ENCODE results near the gene PDK2. TPM values are rescaled to one million over a fixed set of nuclear protein-coding genes. Genes with fewer than 3 reads are reported as not detected.

PDK2 gene
- total and polyA plus RNA-seq, 9 of the 15 experiments (the other 6 are each of a cell fraction or from before 2014, with no cell fraction given), result 0.03 to 2.5 (median 1.4) TPM

DNA sequence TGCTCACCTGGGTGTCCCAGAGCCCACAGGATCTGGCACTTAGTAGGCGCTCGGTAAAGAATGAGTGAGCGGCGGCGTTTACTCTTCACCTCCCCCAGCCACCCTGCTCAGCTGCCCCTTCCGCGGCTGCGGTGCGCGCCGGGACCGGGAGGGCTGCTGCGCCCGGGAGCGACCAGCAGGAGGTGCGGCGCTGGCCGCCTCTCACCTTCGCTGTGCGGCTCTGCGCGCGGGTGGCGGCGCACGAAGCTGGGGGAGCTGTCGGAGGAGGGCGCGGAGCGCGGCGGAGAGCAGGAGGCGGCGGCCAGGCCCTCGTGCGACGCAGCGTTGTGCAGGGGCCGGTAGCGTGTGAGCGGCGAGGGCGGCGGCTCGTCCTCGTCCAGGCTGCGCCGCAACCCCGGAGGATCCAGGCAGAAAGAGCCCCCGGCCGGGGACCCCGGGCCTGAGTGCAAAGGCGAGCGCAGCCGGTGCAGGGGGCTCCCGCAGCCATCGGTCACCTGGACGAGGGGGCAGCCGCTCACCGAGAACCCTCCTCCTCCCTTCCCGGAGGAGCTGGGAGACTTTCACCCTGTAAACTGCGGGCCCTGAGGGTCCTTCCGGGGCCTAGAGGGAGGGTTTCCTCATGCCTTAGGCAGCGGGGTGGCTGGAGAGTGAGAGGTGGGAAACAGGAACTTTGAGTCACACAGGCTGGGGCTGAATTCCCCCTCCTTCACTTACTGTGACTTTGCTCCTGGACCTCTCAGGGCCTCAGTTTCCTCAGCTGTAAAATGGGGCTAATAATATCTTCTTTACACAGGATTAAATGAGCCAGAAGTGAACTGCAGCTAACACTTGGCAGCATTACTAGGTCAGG lies 22.3 kb downstream of the PDK2 start (continued):
- TF ChIP-seq, protein P1, sequence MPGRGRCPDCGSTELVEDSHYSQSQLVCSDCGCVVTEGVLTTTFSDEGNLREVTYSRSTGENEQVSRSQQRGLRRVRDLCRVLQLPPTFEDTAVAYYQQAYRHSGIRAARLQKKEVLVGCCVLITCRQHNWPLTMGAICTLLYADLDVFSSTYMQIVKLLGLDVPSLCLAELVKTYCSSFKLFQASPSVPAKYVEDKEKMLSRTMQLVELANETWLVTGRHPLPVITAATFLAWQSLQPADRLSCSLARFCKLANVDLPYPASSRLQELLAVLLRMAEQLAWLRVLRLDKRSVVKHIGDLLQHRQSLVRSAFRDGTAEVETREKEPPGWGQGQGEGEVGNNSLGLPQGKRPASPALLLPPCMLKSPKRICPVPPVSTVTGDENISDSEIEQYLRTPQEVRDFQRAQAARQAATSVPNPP (IDR thresholded peaks at IDR 0.05; ENCODE audit: borderline replicate concordance, insufficient read depth, insufficient read length), result no peak
- TF ChIP-seq TAL1 (IDR thresholded peaks at IDR 0.05) (no peak), YY1 (IDR thresholded peaks at IDR 0.05; ENCODE audit: borderline replicate concordance in 1 of 3, control insufficient read depth in 1 of 3, extremely low read depth in 1 of 3, insufficient read depth in 3 of 3, insufficient read length in 1 of 3, insufficient replicate concordance in 2 of 3, low read depth in 1 of 3, low read length in 2 of 3) (peak in 2 of 3 experiments; percentile 20 to 45), BRCA1 (IDR thresholded peaks at IDR 0.05) (no peak), BRCA1 (CRISPR knock-in tag; IDR thresholded peaks at IDR 0.05) (no peak), NFIX (CRISPR knock-in tag; IDR thresholded peaks at IDR 0.05; ENCODE audit: low read depth) (no peak), SMARCA4 (IDR thresholded peaks at IDR 0.05) (no peak), NEUROD1 (IDR thresholded peaks at IDR 0.05; ENCODE audit: borderline replicate concordance, low read depth, low read length, partially characterized antibody) (no peak), FOXM1 (IDR thresholded peaks at IDR 0.05; ENCODE audit: low read depth) (no peak), FOXM1 (CRISPR knock-in tag; IDR thresholded peaks at IDR 0.05; ENCODE audit: low read depth) (no peak), ZNF551 (CRISPR knock-in tag; IDR thresholded peaks at IDR 0.05) (no peak), PRMT5 (CRISPR knock-in tag; IDR thresholded peaks at IDR 0.05) (no peak), SRSF9 (IDR thresholded peaks at IDR 0.05; ENCODE audit: borderline replicate concordance, low read depth, low read length) (no peak), TEAD4 (IDR thresholded peaks at IDR 0.05; ENCODE audit: low read length) (no peak), TEAD4 (CRISPR knock-in tag; IDR thresholded peaks at IDR 0.05; ENCODE audit: borderline replicate concordance) (no peak), MCM7 (IDR thresholded peaks at IDR 0.05) (no peak), ZNF134 (CRISPR knock-in tag; conservative IDR thresholded peaks at IDR 0.05) (no peak), ZFPM2 (CRISPR knock-in tag; IDR thresholded peaks at IDR 0.05) (no peak), KLF1 (tag; IDR thresholded peaks at IDR 0.05) (no peak)
- TF ChIP-seq, protein P2, sequence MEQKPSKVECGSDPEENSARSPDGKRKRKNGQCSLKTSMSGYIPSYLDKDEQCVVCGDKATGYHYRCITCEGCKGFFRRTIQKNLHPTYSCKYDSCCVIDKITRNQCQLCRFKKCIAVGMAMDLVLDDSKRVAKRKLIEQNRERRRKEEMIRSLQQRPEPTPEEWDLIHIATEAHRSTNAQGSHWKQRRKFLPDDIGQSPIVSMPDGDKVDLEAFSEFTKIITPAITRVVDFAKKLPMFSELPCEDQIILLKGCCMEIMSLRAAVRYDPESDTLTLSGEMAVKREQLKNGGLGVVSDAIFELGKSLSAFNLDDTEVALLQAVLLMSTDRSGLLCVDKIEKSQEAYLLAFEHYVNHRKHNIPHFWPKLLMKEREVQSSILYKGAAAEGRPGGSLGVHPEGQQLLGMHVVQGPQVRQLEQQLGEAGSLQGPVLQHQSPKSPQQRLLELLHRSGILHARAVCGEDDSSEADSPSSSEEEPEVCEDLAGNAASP (IDR thresholded peaks at IDR 0.05), result no peak
- TF ChIP-seq, protein P3, sequence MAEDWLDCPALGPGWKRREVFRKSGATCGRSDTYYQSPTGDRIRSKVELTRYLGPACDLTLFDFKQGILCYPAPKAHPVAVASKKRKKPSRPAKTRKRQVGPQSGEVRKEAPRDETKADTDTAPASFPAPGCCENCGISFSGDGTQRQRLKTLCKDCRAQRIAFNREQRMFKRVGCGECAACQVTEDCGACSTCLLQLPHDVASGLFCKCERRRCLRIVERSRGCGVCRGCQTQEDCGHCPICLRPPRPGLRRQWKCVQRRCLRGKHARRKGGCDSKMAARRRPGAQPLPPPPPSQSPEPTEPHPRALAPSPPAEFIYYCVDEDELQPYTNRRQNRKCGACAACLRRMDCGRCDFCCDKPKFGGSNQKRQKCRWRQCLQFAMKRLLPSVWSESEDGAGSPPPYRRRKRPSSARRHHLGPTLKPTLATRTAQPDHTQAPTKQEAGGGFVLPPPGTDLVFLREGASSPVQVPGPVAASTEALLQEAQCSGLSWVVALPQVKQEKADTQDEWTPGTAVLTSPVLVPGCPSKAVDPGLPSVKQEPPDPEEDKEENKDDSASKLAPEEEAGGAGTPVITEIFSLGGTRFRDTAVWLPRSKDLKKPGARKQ (CRISPR knock-in tag; IDR thresholded peaks at IDR 0.05), result no peak
- TF ChIP-seq, protein P4, sequence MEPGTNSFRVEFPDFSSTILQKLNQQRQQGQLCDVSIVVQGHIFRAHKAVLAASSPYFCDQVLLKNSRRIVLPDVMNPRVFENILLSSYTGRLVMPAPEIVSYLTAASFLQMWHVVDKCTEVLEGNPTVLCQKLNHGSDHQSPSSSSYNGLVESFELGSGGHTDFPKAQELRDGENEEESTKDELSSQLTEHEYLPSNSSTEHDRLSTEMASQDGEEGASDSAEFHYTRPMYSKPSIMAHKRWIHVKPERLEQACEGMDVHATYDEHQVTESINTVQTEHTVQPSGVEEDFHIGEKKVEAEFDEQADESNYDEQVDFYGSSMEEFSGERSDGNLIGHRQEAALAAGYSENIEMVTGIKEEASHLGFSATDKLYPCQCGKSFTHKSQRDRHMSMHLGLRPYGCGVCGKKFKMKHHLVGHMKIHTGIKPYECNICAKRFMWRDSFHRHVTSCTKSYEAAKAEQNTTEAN (CRISPR knock-in tag; IDR thresholded peaks at IDR 0.05), result no peak
- TF ChIP-seq, protein P5, sequence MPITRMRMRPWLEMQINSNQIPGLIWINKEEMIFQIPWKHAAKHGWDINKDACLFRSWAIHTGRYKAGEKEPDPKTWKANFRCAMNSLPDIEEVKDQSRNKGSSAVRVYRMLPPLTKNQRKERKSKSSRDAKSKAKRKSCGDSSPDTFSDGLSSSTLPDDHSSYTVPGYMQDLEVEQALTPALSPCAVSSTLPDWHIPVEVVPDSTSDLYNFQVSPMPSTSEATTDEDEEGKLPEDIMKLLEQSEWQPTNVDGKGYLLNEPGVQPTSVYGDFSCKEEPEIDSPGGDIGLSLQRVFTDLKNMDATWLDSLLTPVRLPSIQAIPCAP (CRISPR knock-in tag; IDR thresholded peaks at IDR 0.05; ENCODE audit: borderline replicate concordance), result no peak

All from K562 (cell line).